Uterus (tissue), 4 donors: ENCODE data around the gene NLK. TPM values are rescaled to one million over a fixed set of nuclear protein-coding genes. Genes with fewer than 3 reads are reported as not detected.

ENCODE experiments used
- DNase-seq, 2 donors: peaks; one replicate each; pipeline ENCODE4 v3.0.0-alpha.2; 2019 to 2020
- H3K27ac ChIP-seq, 2 donors: fragments of 200-600 bp; sonication (generic); 1 replicate in 1 of 2; 2 replicates in 1 of 2; pipeline ENCODE4 v1.5.1; 2016 to 2018
- H3K27me3 ChIP-seq, 2 donors: fragments of 200-600 bp; sonication (generic); one replicate each; pipeline ENCODE4 v1.5.1; 2018 to 2019; ENCODE audit warnings: control low read depth in 1 of 2
- H3K36me3 ChIP-seq, 2 donors: fragments of 200-600 bp; sonication (generic); one replicate each; pipeline ENCODE4 v1.5.1; 2019; ENCODE audit warnings: control low read depth in 1 of 2
- H3K4me1 ChIP-seq, 2 donors: fragments of 200-600 bp; sonication (generic); one replicate each; pipeline ENCODE4 v1.5.1; 2018 to 2019; ENCODE audit warnings: control low read depth in 1 of 2
- H3K4me3 ChIP-seq, 2 donors: fragments of 200-600 bp; sonication (generic); 1 replicate in 1 of 2; 2 replicates in 1 of 2; pipeline ENCODE4 v1.5.1; 2018 to 2019; ENCODE audit warnings: mild to moderate bottlenecking in 1 of 2
- H3K9me3 ChIP-seq, 2 donors: fragments of 200-600 bp; sonication (generic); one replicate each; pipeline ENCODE4 v1.5.1; 2019; ENCODE audit warnings: control low read depth in 1 of 2
- POLR2A ChIP-seq, 2 donors: fragments of 450-650 bp; IDR thresholded peaks; one replicate each; pipeline ENCODE4 v1.6.1; 2016; ENCODE audit warnings: antibody characterized with exemption in 2 of 2, mild to moderate bottlenecking in 1 of 2, moderate library complexity in 1 of 2
- intact Hi-C: fragments of 100-400 bp; cut with DNase I; formaldehyde crosslinking; loops from one replicate; pipeline ENCODE4 v1.15.1; 2023; ENCODE audit warnings: low total_unique reads
- total RNA-seq, 4 donors: library from RNA; depleted of rRNA in 3 of 4; stranded (reverse); fragments of >200 nt in 3 of 4; gene quantifications; one replicate each; pipeline versions ENCODE4 v1.1.0 to v1.2.4, GENCODE V29; 2014 to 2023
- TF ChIP-seq, protein P1 (sequence below), 4 experiments: fragments of 200-600 bp in 2 of 4; fragments of 450-650 bp in 2 of 4; sonication (generic) in 2 of 4; IDR thresholded peaks; one replicate each; pipeline ENCODE4 v1.5.1; 2016 to 2019; ENCODE audit warnings: antibody characterized with exemption in 4 of 4, mild to moderate bottlenecking in 2 of 4, moderate library complexity in 1 of 4
- donor health status: DM: yes; HTN: yes; CAD: no.

NLK gene
- total RNA-seq, 4 donors from 2014 or later: 7.7 to 36.8 (median 23.4) TPM

DNA sequence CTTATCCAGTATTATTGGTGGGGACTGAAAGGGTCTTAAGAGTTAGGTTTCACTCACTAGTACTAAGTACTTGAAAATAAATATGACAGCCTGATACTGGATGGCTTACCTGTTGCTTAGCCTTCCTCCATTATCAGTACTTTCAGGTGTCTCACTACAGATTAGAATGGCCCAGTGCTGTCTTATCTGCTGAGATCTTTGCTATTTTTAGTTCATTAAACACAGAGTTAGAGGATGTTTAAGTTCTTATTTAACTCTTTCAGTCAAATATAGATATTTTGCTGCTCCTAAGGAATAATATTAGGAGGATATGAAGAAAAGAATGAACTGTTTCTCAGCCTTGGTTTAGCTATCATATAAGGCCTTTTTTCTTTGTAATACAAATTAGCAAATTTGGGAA is 74.8 kb downstream of the NLK start:
- Histone ChIP-seq H3K4me3 (no peak overlapping the region), H3K36me3 (no peaks in the 10 kb centered on the region), H3K27me3 (no peaks in the 10 kb centered on the region), H3K27ac (no peak overlapping the region), H3K4me1 (peaks cover 0 to under 1% of the 10 kb centered on the region in 2 donors), H3K9me3 (no peaks in the 10 kb centered on the region)
- TF ChIP-seq, protein P1, sequence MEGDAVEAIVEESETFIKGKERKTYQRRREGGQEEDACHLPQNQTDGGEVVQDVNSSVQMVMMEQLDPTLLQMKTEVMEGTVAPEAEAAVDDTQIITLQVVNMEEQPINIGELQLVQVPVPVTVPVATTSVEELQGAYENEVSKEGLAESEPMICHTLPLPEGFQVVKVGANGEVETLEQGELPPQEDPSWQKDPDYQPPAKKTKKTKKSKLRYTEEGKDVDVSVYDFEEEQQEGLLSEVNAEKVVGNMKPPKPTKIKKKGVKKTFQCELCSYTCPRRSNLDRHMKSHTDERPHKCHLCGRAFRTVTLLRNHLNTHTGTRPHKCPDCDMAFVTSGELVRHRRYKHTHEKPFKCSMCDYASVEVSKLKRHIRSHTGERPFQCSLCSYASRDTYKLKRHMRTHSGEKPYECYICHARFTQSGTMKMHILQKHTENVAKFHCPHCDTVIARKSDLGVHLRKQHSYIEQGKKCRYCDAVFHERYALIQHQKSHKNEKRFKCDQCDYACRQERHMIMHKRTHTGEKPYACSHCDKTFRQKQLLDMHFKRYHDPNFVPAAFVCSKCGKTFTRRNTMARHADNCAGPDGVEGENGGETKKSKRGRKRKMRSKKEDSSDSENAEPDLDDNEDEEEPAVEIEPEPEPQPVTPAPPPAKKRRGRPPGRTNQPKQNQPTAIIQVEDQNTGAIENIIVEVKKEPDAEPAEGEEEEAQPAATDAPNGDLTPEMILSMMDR (IDR thresholded peaks at IDR 0.05): no peak
- no peak for TF ChIP-seq POLR2A (IDR thresholded peaks at IDR 0.05)
- DNase-seq: no peak
- intact Hi-C loops: no loop called here

DNA sequence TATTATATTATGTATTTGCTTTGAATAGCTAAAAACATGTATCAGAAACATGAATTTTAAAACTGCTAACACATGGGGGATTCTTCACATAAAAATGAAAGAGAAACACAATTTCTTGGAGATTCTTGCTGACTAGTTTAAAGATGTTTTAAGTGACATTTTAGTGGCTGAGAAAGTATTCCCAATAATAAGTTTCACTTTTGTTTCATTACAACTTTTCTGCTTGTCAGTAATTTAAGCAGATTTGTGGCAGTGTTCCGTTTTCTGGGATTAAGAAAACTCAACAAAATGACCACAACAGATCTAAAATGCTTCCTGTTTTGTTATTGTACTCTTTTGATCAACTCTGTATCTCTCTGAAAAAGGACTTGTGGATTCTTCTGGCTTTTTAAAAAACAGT is 75.9 kb downstream of the NLK start:
- no peak overlapping the region for H3K27ac ChIP-seq
- no peaks in the 10 kb centered on the region for H3K4me1 ChIP-seq
- no peaks in the 10 kb centered on the region for H3K9me3 ChIP-seq
- no peak for DNase-seq
- H3K4me3 ChIP-seq: no peak overlapping the region
- H3K27me3 ChIP-seq: no peaks in the 10 kb centered on the region
- H3K36me3 ChIP-seq: no peaks in the 10 kb centered on the region
- intact Hi-C loops: no loop called here
- TF ChIP-seq POLR2A (IDR thresholded peaks at IDR 0.05): no peak
- TF ChIP-seq, protein P1 (IDR thresholded peaks at IDR 0.05): no peak

DNA sequence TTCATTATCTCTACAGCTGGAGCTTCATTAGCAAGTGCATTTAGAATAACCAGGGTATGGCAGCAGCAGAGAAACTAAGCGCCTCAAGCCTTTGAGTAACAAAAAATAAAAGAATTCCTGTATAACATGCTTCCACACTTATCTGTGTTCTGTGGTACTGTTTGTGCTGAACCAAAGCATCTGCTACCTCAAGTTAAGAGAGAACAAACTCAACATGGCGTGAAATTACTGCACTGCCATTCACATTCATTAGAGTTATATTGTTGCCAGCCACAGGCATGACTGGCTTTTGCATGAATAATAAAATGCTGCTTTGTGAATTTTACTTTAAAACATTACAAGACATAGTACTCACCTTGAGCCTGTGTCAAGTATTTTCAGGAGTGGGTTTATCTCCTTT is 76.6 kb downstream of the NLK start:
- Histone ChIP-seq H3K9me3 (no peaks in the 10 kb centered on the region), H3K36me3 (no peaks in the 10 kb centered on the region), H3K4me3 (no peak overlapping the region), H3K27ac (no peak overlapping the region), H3K4me1 (no peaks in the 10 kb centered on the region), H3K27me3 (no peaks in the 10 kb centered on the region)
- TF ChIP-seq POLR2A (IDR thresholded peaks at IDR 0.05): no peak
- TF ChIP-seq, protein P1 (IDR thresholded peaks at IDR 0.05): no peak
- intact Hi-C loops: no loop called here
- DNase-seq: no peak

DNA sequence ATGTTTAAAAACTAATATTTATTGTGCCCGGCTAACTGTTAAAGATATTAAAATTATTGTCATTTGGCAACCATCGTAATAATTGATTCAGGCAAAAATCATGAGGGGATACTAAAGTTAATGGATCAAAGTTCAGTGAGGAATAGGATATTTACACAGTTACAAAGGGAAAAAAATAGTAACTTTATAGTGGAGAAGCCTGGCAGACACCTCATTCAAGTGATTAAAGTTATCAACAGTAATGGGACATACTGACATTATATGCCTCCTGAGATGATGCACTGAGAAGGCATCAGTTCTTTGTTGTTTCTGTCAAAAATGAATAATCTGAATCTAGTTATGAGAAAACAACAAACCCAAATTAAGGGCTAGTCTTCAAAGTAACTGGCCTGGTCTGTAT is 77.1 kb downstream of the NLK start:
- H3K27me3 ChIP-seq: no peaks in the 10 kb centered on the region
- DNase-seq: no peak
- no peak overlapping the region for H3K4me3 ChIP-seq
- H3K4me1 ChIP-seq: no peaks in the 10 kb centered on the region
- intact Hi-C loops: no loop called here
- H3K36me3 ChIP-seq: no peaks in the 10 kb centered on the region
- TF ChIP-seq POLR2A (IDR thresholded peaks at IDR 0.05): no peak
- TF ChIP-seq, protein P1 (IDR thresholded peaks at IDR 0.05): no peak
- H3K27ac ChIP-seq: no peak overlapping the region
- H3K9me3 ChIP-seq: no peaks in the 10 kb centered on the region

DNA sequence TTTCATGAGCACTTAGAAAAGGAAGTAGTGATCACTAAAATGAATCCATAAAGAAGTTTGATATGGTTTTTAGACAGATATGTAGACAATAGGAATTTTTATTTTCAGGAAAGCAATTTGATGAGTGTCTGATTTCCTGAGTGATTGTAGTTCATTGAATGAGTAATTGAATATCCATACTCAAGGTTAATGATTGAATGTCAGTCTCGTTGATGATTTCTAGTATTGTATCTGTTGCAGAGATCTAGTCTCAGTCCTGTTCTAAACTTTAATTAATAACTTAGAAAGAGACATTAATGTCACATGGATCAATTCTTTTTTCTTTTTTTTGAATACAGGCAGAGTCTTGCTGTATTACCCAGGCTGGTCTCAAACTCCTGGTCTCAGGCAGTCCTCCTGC is 78.3 kb downstream of the NLK start:
- H3K27me3 ChIP-seq: no peaks in the 10 kb centered on the region
- H3K4me1 ChIP-seq: no peaks in the 10 kb centered on the region
- no peaks in the 10 kb centered on the region for H3K36me3 ChIP-seq
- TF ChIP-seq, protein P1 (IDR thresholded peaks at IDR 0.05): no peak
- TF ChIP-seq POLR2A (IDR thresholded peaks at IDR 0.05): no peak
- no peaks in the 10 kb centered on the region for H3K9me3 ChIP-seq
- H3K4me3 ChIP-seq: no peak overlapping the region
- no peak overlapping the region for H3K27ac ChIP-seq
- intact Hi-C loops: no loop called here
- DNase-seq: no peak
